K562 (cell line): ENCODE results near the gene ABI2. TPM values are rescaled to one million over a fixed set of nuclear protein-coding genes. Genes with fewer than 3 reads are reported as not detected.

Source experiments
- BRD9 ChIP-seq: fragments of 450-650 bp; IDR thresholded peaks from 2 replicates; pipeline ENCODE4 v1.6.1; 2018; ENCODE audit warnings: low read depth; ENCODE audit not compliant: partially characterized antibody
- CBX8 ChIP-seq: fragments of 200-600 bp; sonication (generic); IDR thresholded peaks from 2 replicates; pipeline ENCODE4 v1.6.1; 2012; ENCODE audit warnings: borderline replicate concordance, mixed run types, low read depth, mild to moderate bottlenecking, moderate library complexity, mixed read lengths, low read length, control low read depth, inconsistent platforms; ENCODE audit not compliant: poor library complexity, severe bottlenecking; ENCODE audit errors: extremely low read depth
- CCNT2 ChIP-seq: IDR thresholded peaks from 2 replicates; pipeline ENCODE4 v1.6.1; 2011; ENCODE audit warnings: borderline replicate concordance, low read depth, mild to moderate bottlenecking, moderate library complexity, mixed read lengths, low read length; ENCODE audit not compliant: insufficient read length; ENCODE audit errors: extremely low read depth
- CXXC5 ChIP-seq: fragments of 250-450 bp; sonication (Bioruptor Pico); IDR thresholded peaks from 2 replicates; pipeline ENCODE4 v1.8.0; 2022; ENCODE audit warnings: inconsistent platforms, mild to moderate bottlenecking, moderate library complexity
- GABPA ChIP-seq: fragments of 200-800 bp; sonication (Bioruptor generic); conservative IDR thresholded peaks from 2 replicates; pipeline ENCODE4 v1.6.1; 2016; ENCODE audit warnings: low read depth, missing genetic modification characterization, missing compliant biosample characterization
- KDM5B ChIP-seq: fragments of 200-600 bp; sonication (generic); IDR thresholded peaks from 2 replicates; pipeline ENCODE4 v1.6.1; 2012; ENCODE audit warnings: low read depth, mild to moderate bottlenecking, moderate library complexity, low read length, control low read depth, inconsistent platforms; ENCODE audit not compliant: insufficient replicate concordance
- MIER1 ChIP-seq: fragments of 450-650 bp; IDR thresholded peaks from 2 replicates; pipeline ENCODE4 v1.6.1; 2016; ENCODE audit warnings: antibody characterized with exemption, mild to moderate bottlenecking, low read depth
- NKRF ChIP-seq: fragments of 450-650 bp; IDR thresholded peaks from 2 replicates; pipeline ENCODE4 v1.6.1; 2016; ENCODE audit warnings: borderline replicate concordance
- PHB2 ChIP-seq: fragments of 450-650 bp; IDR thresholded peaks from 2 replicates; pipeline ENCODE4 v1.6.1; 2017; ENCODE audit warnings: low read depth
- POLR2A ChIP-seq: fragments of 450-650 bp; conservative IDR thresholded peaks from 2 replicates; pipeline ENCODE4 v1.6.1; 2016
- TAL1 ChIP-seq: fragments of 450-650 bp; IDR thresholded peaks from 2 replicates; pipeline ENCODE4 v1.6.1; 2016; ENCODE audit warnings: mild to moderate bottlenecking
- USF2 ChIP-seq: sonication (generic); formaldehyde crosslinking; IDR thresholded peaks from 2 replicates; pipeline ENCODE4 v1.5.0; 2020; ENCODE audit warnings: missing genetic modification reagents
- ZBTB12 ChIP-seq: fragments of 250-450 bp; sonication (Bioruptor Pico); IDR thresholded peaks from 2 replicates; pipeline ENCODE4 v1.4.0; 2020
- ZBTB34 ChIP-seq: fragments of 250-450 bp; sonication (Bioruptor Pico); IDR thresholded peaks from 2 replicates; pipeline ENCODE4 v1.8.0; 2021; ENCODE audit warnings: mild to moderate bottlenecking, moderate library complexity
- ZNF121 ChIP-seq: sonication (generic); formaldehyde crosslinking; conservative IDR thresholded peaks from 2 replicates; pipeline ENCODE4 v1.8.0; 2022; ENCODE audit warnings: missing genetic modification reagents
- ZNF146 ChIP-seq: IDR thresholded peaks from one replicate; pipeline ENCODE4 v1.6.1; 2018; ENCODE audit warnings: missing compliant biosample characterization; ENCODE audit not compliant: unreplicated experiment
- ZNF354B ChIP-seq: fragments of 250-450 bp; sonication (Bioruptor Pico); IDR thresholded peaks from 2 replicates; pipeline ENCODE4 v1.4.0; 2020
- ZNF395 ChIP-seq: fragments of 200-800 bp; sonication (Bioruptor generic); IDR thresholded peaks from 2 replicates; pipeline ENCODE4 v1.6.1; 2017; ENCODE audit warnings: missing genetic modification characterization, missing compliant biosample characterization
- ZNF589 ChIP-seq: fragments of 200-800 bp; sonication (Bioruptor generic); IDR thresholded peaks from 2 replicates; pipeline ENCODE4 v1.6.1; 2016; ENCODE audit warnings: low read depth, missing genetic modification characterization, missing compliant biosample characterization
- ZNF75A ChIP-seq: fragments of 450-650 bp; formaldehyde crosslinking; IDR thresholded peaks from 2 replicates; pipeline ENCODE4 v1.4.0; 2020; ENCODE audit warnings: mild to moderate bottlenecking
- ZSCAN32 ChIP-seq: fragments of 450-650 bp; formaldehyde crosslinking; IDR thresholded peaks from 2 replicates; pipeline ENCODE4 v1.4.0; 2020; ENCODE audit warnings: mild to moderate bottlenecking, moderate library complexity
- polyA plus RNA-seq, 8 experiments: library from polyadenylated mRNA; depleted of rRNA in 4 of 8; stranded (reverse) in 5 of 8; unstranded in 3 of 8; fragments of >200 nt; fragmentation: Nextera tagmentation in 2 of 8; fragmentation: Illumina TruSeq in 1 of 8; extraction: Ambion mirVana in 2 of 8; extraction: Trizol in 1 of 8; gene quantifications; 2 replicates each; pipeline versions ENCODE4 v1.2.1 to v1.2.3, GENCODE V29; 2011 to 2014; ENCODE audit warnings: inconsistent platforms in 1 of 8, missing spikeins in 1 of 8
- total RNA-seq, 7 experiments: library from RNA; depleted of rRNA in 6 of 7; stranded (reverse); fragments of >200 nt in 6 of 7; fragmentation: Illumina TruSeq in 2 of 7; extraction: Trizol in 2 of 7; gene quantifications; 2 replicates each; pipeline versions ENCODE4 v1.2.1 to v1.2.3, GENCODE V29; 2011 to 2021; ENCODE audit warnings: low replicate concordance in 1 of 7

The ABI2 gene
- total and polyA plus RNA-seq, 9 of the 15 experiments (the other 6 are each of a cell fraction or from before 2014, with no cell fraction given), result 5.3 to 24.3 (median 12.2) TPM

GRCh38 chr2:203327901-203328759 lies at the start of gene ABI2 (continued):
- TF ChIP-seq NKRF (no peak), ZNF121 (no peak), GABPA (tag) (0 out of 2 replicates have a peak, but pooled peaks have one; percentile 15), ZBTB34 (CRISPR knock-in tag) (no peak), ZNF146 (no peak), MIER1 (no peak), ZNF589 (no peak), ZNF395 (CRISPR knock-in tag) (no peak), ZBTB12 (CRISPR knock-in tag) (no peak), CBX8 (no peak), PHB2 (no peak), USF2 (no peak), BRD9 (no peak), ZNF354B (CRISPR knock-in tag) (no peak), POLR2A (0 out of 2 replicates have a peak, but pooled peaks have one; percentile 25), TAL1 (no peak), CCNT2 (peak; percentile 34), ZSCAN32 (CRISPR knock-in tag) (no peak), KDM5B (peak; percentile 44), CXXC5 (CRISPR knock-in tag) (peak; percentile 24; the same call in 1 of the 2 replicates), ZNF75A (CRISPR knock-in tag) (no peak)
